T47D (cell line): Measurements from ENCODE around the gene CD82.

Source experiments
- DNase-seq, 2 experiments: peaks; one replicate each; pipeline versions ENCODE4 v3.0.0 to v3.0.0-alpha.2; 2011 to 2012; ENCODE audit warnings: low read depth in 1 of 2, low spot score in 1 of 2
- JUND ChIP-seq: IDR thresholded peaks from 2 replicates; pipeline ENCODE4 v1.6.1; 2012; ENCODE audit warnings: low read depth
- in situ Hi-C: cut with HindIII; loops from 2 replicates; pipeline ENCODE4 v1.10.0; 2016; ENCODE audit warnings: low sequenced_read_pairs, low pct_unique_long_range_greater_than_20kb

Gene CD82

GRCh38 chr11:44618561-44619425 is 53.3 kb downstream of the CD82 start:
- no peak for TF ChIP-seq JUND
- DNase-seq: no peak
- in situ Hi-C loops: no loop called here

- TF ChIP-seq JUND: no peak
- DNase-seq: no peak
- in situ Hi-C loops: no loop called here
Observed at GRCh38 chr11:44620328-44620725, 54.9 kb downstream of the CD82 start.

GRCh38 chr11:44621140-44621681 is 55.7 kb downstream of the CD82 start:
- in situ Hi-C loops: no loop called here
- no peak for TF ChIP-seq JUND
- DNase-seq: peak; percentile 71 to 76

GRCh38 chr11:44621784-44622183 is 56.3 kb downstream of the CD82 start:
- DNase-seq: no peak
- in situ Hi-C loops: no loop called here
- TF ChIP-seq JUND: no peak

- no peak for TF ChIP-seq JUND
- no peak for DNase-seq
- in situ Hi-C loops: no loop called here
Observed at GRCh38 chr11:44622190-44622650, 56.8 kb downstream of the CD82 start.

- in situ Hi-C loops: no loop called here
- TF ChIP-seq JUND: no peak
- DNase-seq: no peak
Observed at GRCh38 chr11:44622721-44623258, 57.3 kb downstream of the CD82 start.

- no peak for TF ChIP-seq JUND
- in situ Hi-C loops: no loop called here
- no peak for DNase-seq
Observed at GRCh38 chr11:44623341-44623730, 57.9 kb downstream of the CD82 start.

- in situ Hi-C loops: no loop called here
- no peak for TF ChIP-seq JUND
- no peak for DNase-seq
Observed at GRCh38 chr11:44623731-44624491, 58.4 kb downstream of the CD82 start.

GRCh38 chr11:44624761-44625221 is 59.3 kb downstream of the CD82 start:
- no peak for TF ChIP-seq JUND
- in situ Hi-C loops: no loop called here
- DNase-seq: no peak

GRCh38 chr11:44625759-44626523 is 60.5 kb downstream of the CD82 start:
- in situ Hi-C loops: no loop called here
- TF ChIP-seq JUND: no peak
- peak in 1 of 2 experiments; percentile 36 for DNase-seq

GRCh38 chr11:44626645-44627044 is 61.2 kb downstream of the CD82 start:
- no peak for DNase-seq
- in situ Hi-C loops: no loop called here
- no peak for TF ChIP-seq JUND
